ENCODE measurements around the gene SASH3.

SASH3 gene

DNA sequence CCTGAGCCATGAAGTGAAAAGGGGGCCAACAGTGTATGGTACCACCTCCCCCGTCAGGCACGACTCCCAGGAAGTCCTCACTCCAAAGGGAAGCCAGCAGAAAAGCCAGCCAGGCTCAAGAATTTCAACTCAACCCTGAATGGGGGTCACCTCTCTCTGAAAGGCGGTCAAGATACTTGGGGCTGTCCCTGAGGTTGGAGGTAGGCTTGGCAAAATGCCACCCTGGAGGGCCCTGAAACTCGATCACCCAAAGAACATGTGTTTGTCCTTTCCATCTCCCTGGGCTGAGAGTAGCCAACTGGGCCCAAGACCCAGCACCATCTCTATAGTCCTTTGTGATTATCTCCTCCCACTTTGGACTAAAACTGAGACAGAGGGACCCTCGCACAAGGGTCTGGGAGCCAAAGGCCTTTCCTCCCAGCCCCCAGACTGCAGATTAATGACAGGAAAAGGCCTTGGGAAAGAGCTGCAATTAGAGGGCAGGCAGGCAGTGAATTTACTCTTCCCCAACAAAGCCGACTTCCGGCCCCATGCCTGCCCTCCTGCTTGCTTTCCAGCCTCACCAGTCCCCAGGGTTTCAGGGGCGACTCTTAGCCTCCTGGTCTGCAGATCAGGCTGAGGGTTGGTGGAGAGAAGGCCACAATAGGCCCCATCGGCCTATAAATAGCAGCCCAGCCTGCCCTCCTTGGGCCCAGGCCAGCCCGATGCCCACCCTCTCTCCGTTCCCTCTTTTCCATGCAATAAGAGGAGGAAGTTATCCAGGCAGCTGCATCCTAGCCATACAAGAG lies 5.6 kb downstream of the SASH3 start:
- DNase-seq, result no peak

DNA sequence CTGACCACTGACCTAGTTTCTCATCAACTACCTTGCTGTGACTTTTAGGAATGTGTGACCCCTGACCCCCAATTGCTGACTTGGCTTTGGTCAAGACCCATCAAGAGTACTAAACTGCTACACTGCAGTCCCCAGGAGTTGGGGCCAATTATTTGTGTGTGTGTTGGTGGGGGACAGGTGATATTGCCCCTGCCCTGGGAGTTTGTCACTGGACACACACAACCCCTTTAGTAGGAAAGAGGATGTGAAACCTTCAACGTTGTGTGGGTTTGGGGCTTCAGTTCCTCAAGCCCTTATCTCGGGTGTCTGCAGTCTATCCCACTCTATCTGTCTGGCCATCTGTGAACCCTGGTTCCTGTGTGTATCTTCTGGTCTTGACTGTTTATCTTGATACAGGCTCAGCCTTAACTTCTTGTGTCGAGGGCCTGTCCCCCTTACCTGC lies 6.5 kb downstream of the SASH3 start:
- no peak for DNase-seq

DNA sequence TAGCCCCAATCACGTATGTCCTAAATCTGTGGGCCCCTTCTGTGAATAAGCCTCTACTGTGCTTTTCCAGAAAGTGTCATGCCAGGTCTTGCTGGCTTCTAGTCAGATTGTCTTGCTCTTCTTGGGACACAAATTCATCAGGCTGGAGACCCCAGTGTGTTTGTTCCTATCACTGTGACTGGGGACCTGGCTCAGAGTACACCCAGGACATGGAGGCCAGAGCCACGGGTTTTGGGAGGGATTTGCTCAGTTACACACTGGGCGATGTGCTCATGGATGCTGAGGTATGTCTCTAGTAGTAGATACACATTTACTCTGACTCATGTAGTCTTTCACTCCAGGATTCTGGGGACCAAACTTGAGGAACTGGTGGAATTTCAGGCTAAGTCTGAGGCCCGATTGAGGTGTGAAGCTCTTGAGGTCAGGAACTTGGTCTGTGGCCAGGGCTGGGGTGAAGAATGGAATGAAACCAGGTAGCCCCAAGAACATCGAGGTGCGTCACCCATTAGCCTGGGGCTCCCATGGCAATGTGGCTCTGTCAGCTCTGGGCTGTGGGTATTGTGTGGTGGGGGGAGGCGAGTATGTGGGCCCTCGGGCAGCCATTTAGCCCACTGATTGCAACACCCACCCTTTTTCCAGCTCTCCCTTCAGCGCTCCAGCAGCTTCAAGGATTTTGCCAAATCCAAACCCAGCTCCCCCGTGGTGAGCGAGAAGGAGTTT lies 7.7 kb downstream of the SASH3 start:
- DNase-seq, result no peak

DNA sequence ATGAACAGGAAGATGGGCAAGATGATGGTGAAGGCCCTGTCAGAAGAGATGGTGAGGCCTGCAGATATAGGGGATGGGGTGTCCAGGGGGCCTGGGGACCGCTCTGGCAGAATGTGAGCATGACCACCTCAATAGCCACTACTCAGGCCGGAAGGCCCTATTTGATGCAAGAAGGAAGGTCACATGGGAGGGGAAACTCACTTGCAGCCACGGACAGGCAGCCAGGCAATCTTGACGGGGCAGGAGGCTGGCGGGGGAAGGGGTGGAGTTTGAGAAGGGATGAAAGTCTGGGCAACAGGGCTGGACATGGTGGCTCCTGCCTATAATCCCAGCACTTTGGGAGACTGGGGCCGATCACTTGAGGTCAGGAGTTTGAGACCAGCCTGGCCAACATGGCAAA lies 8.8 kb downstream of the SASH3 start:
- DNase-seq, result no peak

DNA sequence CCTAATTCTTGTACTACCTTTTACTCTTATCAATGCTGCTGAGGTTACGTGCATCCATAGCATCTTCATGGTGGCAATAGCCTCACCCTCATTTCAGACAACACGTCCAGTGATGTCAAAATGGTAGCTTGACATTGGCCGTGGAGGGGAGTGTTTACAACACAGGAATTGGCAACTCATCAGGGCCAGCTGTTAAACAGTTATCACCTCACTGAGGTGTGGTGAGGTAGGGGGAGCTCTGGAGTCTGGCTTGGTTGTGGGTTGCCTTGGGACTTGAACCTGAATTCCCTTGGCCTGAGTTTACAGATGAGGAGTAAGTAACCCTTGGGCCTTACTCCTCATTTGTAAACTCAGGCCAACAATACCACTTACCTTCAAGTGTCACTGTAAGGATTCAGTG lies 10.4 kb downstream of the SASH3 start:
- DNase-seq, result no peak

DNA sequence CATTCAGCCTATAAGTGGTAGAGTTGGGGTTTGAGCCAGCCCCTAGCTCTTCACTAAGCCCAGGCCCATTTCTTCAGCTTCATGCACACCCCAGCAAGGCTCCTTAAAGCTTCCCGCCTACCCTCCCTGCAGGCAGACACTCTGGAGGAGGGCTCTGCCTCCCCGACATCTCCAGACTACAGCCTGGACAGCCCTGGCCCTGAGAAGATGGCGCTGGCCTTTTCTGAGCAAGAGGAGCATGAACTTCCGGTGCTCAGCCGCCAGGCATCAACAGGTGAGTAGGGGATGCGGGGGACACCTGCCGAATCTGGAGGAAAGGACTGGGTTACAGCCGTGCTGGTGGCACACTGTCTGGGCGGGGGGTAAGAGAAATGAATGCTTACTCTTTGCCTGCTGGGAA lies 11.1 kb downstream of the SASH3 start:
- DNase-seq, result no peak

DNA sequence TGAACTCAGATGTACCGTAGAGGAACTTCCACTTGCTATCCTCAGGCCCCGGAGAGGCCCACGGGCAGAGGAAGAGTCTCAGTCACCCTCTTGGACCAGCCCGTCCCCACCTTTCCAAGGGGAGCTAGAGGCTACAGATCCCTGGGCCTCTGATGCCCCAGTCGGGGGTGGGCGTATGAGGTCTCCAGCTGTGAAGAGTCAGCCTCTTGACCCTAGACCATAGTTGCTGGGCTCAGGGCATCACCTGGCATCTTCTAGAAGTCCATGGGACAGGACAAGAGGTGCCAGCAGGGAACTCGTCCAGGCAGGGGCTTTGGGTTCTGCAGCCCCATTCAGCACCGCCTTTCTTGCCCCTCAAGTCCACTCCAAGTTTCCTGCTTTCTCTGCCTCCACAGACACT lies 11.6 kb downstream of the SASH3 start:
- DNase-seq, result no peak

DNA sequence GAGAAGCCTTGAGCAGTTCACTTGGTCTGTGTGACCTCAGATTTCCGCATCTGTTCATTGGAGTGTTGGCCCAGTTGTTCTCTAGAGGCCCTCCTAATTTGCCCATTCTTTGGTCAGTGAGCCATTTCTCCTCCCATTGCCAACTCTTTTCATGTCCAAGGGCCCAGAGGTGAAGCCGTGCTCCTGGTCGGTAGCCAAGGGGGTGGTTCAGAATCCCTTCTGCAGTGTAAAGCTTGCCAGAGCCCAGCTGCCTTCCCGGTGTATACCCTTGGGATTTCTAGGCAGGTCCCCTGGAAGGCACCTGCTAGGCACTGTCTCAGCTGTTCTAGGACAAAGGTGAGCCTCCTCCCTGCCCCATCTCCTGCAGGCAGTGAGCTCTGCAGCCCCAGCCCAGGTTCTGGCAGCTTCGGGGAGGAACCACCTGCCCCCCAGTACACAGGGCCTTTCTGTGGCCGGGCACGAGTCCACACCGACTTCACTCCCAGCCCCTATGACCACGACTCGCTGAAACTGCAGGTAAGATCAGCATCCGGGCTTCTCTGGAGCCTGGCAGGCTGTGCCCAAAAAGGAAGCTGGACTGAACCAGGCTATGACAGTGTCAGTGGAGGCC lies 12.3 kb downstream of the SASH3 start:
- peak in 1 of 2 experiments; percentile 7 for DNase-seq

DNA sequence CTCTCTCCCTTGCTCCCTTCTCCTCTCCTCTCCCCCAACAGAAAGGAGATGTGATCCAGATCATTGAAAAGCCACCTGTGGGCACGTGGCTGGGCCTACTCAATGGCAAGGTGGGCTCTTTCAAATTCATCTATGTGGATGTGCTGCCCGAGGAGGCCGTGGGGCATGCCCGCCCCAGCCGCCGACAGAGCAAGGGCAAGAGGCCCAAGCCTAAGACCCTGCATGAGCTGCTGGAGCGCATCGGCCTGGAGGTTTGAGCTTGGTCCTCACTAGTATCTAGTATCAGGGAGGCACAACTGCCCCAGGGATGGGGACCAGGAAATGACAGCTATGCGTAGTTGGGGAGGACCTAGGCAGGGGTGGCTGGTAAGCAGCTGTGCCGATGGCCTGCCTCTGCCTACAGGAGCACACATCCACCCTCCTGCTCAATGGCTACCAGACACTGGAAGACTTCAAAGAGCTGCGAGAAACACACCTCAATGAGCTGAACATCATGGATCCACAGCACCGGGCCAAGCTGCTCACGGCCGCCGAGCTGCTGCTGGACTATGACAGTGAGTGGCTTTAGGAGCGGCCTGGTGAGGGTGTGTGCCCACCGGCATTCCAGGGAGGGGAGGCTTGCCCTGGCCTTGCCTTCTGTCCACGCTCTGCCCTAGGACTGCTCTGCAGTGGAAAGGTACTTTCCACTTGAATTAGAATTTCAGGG lies 13.0 kb downstream of the SASH3 start:
- no peak for DNase-seq

DNA sequence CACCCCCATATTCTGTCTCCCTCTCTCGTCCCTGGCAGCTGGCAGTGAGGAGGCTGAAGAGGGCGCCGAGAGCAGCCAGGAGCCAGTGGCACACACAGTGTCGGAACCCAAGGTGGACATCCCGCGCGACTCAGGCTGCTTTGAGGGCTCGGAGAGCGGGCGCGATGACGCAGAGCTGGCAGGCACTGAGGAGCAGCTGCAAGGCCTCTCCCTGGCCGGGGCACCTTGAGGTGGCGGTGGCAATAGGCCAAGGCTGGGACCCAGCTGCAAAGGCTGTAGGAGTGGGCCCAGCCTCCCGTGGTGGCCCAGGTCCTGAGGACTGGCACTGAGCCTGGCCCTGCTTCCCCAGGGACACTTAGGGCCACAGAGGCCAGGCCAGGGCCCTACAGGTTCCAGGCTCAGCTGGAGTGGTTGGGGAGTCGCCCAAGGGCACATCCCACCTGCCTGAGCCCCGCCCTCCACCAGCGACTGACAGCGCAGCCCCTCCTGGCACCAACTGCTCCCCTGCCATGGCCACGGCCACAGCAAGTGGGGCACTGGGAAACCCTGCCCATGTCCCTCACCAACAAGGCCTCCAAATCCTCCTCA lies 13.9 kb downstream of the SASH3 start:
- peak in 1 of 2 experiments; percentile 36 for DNase-seq

DNA sequence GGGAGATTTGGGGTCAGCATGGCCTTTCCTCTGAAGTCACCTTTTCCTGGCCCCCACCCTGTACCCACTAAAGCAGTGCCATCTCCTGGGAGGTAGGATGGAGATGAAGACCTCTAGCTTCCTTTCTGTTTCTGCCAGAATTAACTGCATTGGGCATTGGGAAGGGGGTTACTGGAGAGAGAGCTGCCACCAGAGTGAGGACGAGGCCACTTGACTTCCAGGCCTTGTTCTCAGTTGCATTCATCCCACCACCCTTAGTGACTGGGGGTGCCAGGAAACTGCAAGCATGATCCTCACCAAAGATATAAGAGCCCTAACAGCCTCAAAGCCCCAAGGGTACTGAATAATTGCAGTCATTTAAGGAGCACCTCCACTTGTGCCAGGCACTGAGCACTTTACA lies 15.8 kb downstream of the SASH3 start:
- no peak for DNase-seq

DNA sequence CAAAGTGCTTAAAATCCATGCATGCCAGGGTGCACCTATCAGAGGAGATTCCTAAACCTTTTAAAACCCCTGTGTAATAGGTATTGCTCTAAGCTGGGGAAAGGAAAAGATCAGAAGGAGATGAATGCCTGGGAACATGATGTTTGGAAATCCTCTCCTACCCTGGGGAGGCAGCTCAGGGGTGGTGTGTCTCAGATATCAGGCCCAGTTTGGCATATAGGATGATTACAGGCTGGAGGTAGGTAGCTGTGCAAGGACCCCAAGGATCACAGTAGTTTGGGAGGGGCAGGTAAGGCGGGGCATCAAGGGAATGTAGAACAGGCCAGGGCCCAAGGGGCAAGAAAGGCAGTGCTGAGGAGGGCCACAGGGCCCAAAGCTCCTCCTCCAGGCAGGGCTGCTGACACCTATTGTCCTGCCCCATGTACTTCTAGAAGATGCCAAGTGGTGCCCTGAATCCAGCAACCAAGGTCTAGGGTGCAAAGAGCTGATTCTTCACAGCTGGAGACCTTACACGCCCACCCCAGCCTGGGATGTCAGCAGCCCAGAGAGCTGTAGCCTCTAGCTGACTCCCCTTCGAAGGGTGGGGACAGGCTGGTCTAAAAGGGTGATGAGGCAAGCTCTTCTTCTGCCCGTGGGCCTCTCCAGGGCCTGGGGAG lies 17.6 kb downstream of the SASH3 start:
- no peak for DNase-seq

DNA sequence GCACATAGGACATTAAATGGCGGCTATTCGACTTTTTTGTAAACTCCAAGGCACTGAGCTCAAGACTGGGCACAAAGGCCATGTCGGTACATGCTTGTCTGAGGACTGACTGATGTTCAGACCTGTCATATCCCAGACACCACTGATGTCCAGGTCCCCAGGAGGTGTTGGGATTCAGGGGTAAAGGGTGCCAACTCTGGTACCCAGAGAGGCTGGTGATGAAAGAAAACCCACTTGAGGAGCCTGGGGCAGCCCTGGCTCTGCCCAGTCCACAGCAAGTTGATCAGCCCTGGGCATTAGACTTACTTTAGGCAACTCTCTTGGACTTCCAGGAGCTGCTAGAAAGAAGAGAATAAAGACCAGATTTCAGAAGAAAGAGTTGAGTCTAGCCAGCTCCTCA lies 18.7 kb downstream of the SASH3 start:
- DNase-seq, result no peak

DNA sequence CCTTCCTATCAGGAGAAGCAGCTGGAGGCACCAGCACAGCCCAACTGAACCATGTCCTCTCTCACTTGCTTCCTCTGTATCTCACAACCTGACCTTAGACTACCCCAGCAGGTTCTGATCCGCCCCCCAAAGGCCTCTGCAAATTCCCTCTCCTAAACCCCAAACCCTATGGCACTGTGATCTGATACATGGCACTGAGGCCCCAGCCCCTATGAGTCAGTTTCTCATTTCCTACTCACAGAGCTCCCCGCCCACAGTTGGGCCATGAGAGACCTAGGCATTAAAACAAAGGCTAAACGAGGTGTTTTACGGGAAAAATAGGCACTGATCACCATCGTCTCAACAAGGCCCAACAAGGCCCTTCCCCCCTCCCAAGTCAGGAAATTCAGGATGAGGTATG lies 19.1 kb downstream of the SASH3 start:
- DNase-seq, result no peak

DNA sequence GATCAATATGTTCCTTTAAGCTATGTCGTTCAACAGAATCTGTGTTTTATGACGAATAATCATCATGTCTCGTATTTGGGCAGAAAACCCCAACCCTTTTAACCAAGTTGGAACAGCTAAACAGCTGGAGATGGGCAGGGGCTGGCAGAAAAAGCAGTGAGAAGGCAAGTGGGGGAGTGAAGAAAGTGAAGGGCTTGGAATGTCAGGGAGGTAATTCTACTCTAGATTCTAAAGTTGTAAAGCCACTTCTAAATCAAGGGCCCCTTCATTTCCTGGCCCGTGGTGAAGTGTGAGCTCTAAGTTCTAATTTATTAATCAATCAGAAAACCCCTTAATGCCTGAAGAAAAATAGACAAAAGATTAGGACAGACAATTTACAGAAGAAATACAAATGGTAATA lies 20.4 kb downstream of the SASH3 start:
- no peak for DNase-seq

DNA sequence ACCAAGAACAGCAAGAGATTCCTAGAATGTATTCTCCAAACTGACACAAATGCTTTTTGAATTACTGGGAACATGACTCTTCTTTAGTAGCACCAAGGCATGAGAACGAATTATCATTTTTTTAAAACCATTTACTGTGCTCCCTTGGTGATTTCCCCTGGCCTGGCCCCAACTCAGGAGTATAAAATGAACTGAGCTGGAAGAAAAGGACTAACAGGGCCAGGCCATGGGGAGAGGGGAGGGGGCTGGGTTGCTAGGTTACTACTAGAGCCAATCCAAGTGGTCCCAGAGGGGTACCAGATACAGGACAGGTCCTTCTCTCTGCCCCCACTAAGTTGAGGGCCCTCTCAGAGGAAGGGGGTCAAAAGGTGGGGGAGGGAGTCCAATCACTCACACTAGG lies 23.1 kb downstream of the SASH3 start:
- DNase-seq, result peak in 1 of 2 experiments; percentile 21

DNA sequence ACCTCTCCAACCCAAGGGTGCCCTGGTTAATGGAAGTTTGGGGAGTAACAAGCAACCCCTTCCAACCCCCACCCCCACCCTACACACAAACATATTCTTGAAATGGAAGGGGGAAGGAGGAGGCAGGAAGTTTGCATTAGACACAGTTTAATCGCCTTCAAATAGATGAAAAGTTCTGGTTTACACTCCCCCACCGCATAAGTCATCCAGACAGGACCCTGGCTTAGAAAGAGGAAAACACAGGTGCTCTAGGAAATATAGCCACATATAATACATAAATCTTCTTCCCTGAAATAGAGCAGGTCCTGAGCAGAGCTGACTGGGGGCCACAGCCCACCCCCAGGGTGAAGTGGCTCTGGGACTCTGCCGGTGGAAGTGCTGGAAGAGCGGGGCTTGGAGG lies 25.1 kb downstream of the SASH3 start:
- no peak for DNase-seq

DNA sequence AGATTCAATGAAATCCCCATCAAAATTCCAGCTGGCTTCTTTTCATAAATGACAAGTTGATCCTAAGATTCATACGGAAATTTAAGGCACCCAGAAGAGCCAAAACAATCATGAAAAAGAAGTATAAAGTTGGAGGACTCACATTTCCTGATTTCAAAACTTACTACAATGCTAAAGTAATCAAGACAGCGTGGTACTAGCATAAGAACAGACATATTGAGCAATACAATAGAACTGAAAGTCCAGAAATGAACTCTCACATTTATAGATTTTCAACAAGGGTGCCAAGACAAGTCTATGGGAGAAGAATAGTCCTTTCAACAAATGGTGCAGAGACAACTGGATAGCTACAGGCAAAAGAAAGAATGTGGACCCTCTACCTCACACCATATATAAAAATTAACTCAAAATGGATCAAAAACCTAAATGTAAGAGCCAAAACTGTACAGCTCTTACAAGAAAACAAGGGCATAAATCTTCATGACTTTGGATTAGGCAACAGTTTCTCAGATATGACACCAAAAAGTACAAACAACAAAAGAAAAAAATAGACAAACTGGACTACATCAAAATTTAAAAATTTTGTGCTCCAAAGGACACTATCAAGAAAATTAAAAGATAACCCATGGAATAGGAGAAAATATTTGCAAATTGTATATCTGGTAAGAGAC lies 28.5 kb downstream of the SASH3 start:
- no peak for DNase-seq

DNA sequence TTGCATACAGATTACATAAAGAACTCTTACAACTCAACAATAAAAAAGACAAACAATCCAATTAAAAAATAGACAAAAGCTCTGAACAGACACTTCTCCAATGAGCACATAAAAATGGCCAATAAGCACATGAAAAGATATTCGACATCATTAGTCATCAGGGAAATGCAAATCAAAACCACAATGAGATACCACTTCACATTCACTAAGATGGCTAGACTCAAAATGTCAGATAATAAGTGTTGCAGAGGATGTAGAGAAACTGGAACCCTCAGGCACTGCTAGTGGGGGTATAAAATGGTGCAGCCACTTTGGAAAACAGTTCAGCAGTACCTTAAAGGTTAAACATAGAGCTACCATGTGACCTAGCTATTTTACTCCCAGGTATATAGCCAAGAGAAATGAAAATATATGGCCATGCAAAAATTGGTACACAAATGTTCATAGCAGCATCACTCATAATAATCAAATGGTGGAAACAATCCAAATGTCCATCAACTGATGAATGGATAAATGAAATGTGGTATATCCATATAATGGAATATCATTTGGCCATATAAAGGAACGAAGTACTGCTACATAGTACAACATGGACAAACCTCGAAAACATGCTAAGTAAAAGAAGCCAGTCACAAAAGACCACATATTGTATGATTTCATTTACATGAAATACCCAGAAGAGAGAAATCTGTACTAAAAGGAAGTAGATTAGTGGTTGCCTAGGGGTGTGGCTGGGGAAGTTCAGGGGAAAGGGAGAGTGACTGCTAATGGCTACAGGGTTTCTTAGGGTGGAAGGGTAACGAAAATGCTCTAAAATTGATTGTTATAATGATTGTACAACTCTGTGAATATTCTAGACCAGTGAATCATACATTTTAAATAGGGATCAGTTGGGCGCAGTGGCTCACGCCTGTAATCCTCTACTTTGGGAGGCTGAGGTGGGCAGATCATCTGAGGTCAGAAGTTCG lies 29.4 kb downstream of the SASH3 start:
- DNase-seq, result no peak

DNA sequence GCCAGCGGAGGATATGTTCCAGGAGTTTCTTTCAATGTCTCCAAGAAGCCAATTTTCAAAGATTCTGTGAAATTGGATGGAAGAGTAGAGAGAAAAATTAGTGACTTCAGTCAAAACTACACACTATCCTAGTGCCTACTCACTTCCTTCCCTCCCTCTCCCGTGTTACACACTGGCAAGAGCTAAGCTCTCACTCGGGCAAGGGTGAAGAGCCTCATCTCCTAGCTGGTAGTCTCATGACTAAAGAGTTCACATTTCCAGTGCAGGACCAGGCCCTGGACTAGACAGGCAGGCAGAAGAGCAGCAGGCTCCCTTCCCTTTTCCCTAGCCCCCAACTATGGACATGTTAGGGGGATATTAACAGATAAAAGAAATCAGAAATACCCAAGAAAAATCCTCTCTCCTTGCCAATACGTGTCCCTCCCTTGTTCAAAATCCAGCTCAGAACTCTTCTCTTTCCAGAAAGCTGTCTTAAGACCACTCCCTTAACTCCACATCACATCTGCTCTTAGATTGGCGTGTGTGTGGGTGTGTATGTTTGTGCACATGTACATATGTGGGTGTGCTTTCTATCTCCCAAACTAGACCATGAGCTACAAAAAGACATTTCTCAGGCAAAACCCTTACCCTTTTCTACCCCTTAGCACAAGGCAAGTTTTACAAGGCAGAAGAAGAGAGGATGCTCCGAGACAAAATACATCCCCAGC lies 34.1 kb downstream of the SASH3 start:
- no peak for DNase-seq
